HepG2 (cell line): ENCODE data around the gene SPESP1.

Experiments used
- CEBPZ ChIP-seq: IDR thresholded peaks from 2 replicates; pipeline ENCODE4 v1.6.1; 2012; ENCODE audit warnings: low read length, improper control_type of control experiment
- PATZ1 ChIP-seq: sonication (generic); formaldehyde crosslinking; IDR thresholded peaks from 2 replicates; pipeline ENCODE4 v1.4.0; 2020; ENCODE audit warnings: missing genetic modification reagents
- PLRG1 ChIP-seq: fragments of 450-650 bp; conservative IDR thresholded peaks from 2 replicates; pipeline ENCODE4 v1.6.1; 2016
- POLR2A ChIP-seq, 2 experiments: IDR thresholded peaks; 2 replicates each; pipeline ENCODE4 v1.6.1; 2011; ENCODE audit warnings: low read depth in 2 of 2, low read length in 2 of 2, mild to moderate bottlenecking in 1 of 2, moderate library complexity in 1 of 2; ENCODE audit not compliant: insufficient read depth in 1 of 2
- POLR2AphosphoS5 ChIP-seq: IDR thresholded peaks from 2 replicates; pipeline ENCODE4 v1.6.1; 2012; ENCODE audit warnings: low read depth, low read length
- SIX1 ChIP-seq: sonication (generic); formaldehyde crosslinking; IDR thresholded peaks from 2 replicates; pipeline ENCODE4 v1.4.0; 2020; ENCODE audit warnings: missing genetic modification reagents, borderline replicate concordance
- SUZ12 ChIP-seq: fragments of 150-350 bp; IDR thresholded peaks from 2 replicates; pipeline ENCODE4 v1.6.1; 2014; ENCODE audit warnings: low read depth, low read length
- ZFP37 ChIP-seq: sonication (generic); formaldehyde crosslinking; IDR thresholded peaks from 2 replicates; pipeline ENCODE4 v1.4.0; 2020; ENCODE audit warnings: missing genetic modification reagents, borderline replicate concordance
- ZNF274 ChIP-seq: sonication (generic); formaldehyde crosslinking; IDR thresholded peaks from 2 replicates; pipeline ENCODE4 v1.5.1; 2020; ENCODE audit warnings: mild to moderate bottlenecking, missing genetic modification reagents
- ZNF792 ChIP-seq: IDR thresholded peaks from 2 replicates; pipeline ENCODE4 v1.6.1; 2016
- ZZZ3 ChIP-seq: sonication (generic); formaldehyde crosslinking; IDR thresholded peaks from 2 replicates; pipeline ENCODE4 v1.4.0; 2020; ENCODE audit warnings: missing genetic modification reagents, mild to moderate bottlenecking, borderline replicate concordance

- TF ChIP-seq ZNF274 (CRISPR knock-in tag) (no peak), PATZ1 (CRISPR knock-in tag) (no peak), ZFP37 (CRISPR knock-in tag) (no peak), POLR2A (IDR thresholded peaks at IDR 0.05; ENCODE audit: insufficient read depth in 1 of 2, low read depth in 2 of 2, low read length in 2 of 2) (no peak), PLRG1 (no peak), CEBPZ (no peak), SUZ12 (no peak), ZZZ3 (CRISPR knock-in tag) (no peak), ZNF792 (CRISPR knock-in tag) (no peak), POLR2AphosphoS5 (no peak), SIX1 (no peak)
These were observed 63.8 kb downstream of the SPESP1 start for GRCh38 chr15:68994149-68994548.
